ENCODE data around the gene ANKMY1.

Gene ANKMY1

GRCh38 chr2:240467659-240468302 lies 90.0 kb downstream of the ANKMY1 start:
- DNase-seq, result no peak

DNA sequence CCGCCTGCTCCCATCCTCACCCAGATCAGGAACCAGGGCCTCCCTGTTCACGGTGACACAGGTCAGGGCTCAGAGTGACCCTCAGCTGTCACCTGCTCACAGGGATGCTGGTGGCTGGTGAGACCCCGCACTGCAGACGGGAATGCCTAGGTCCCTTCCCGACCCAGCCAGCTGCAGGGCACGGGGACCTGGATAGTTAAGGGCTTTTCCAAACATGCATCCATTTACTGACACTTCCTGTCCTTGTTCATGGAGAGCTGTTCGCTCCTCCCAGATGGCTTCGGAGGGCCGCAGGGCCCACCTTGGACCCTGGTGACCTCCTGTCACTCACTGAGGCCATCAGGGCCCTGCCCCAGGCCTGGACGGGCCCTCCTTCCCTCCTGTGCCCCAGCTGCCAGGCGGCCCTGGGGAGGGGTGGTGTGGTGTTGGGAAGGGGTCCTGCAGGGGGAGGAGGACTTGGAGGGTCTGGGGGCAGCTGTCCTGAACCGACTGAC lies 90.6 kb downstream of the ANKMY1 start:
- DNase-seq, result no peak

GRCh38 chr2:240466579-240467148 lies 91.1 kb downstream of the ANKMY1 start:
- DNase-seq, result no peak

- no peak for DNase-seq
Observed at GRCh38 chr2:240465765-240466578, 91.8 kb downstream of the ANKMY1 start.

GRCh38 chr2:240465268-240465764 lies 92.5 kb downstream of the ANKMY1 start:
- DNase-seq, result no peak

DNA sequence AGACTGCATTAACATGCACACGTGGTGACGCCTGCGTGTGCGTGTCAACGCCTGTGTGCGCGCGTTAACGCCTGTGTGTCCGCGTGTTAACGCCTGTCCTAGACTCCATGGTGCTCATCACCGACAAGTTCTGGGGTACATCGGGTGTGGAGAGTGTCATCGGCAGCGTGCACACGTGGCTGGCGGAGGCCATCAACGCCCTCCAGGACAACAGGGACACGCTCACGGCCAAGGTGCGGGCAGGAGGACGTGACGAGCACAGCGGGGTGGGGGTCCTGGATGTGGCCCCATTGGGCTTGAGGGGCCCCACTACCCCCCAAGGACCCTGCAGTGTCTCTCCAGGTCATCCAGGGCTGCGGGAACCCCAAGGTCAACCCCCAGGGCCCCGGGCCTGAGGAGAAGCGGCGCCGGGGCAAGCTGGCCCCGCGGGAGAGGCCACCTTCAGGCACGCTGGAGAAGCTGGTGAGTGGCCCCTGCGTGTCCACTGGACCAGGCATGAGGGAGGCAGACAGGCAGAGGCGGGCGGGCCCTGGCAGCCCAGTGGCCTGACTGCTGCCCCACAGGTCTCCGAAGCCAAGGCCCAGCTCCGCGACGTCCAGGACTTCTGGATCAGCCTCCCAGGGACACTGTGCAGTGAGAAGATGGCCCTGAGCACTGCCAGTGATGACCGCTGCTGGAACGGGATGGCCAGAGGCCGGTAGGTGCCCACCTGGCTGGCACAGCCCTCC lies 93.1 kb downstream of the ANKMY1 start:
- no peak for DNase-seq

DNA sequence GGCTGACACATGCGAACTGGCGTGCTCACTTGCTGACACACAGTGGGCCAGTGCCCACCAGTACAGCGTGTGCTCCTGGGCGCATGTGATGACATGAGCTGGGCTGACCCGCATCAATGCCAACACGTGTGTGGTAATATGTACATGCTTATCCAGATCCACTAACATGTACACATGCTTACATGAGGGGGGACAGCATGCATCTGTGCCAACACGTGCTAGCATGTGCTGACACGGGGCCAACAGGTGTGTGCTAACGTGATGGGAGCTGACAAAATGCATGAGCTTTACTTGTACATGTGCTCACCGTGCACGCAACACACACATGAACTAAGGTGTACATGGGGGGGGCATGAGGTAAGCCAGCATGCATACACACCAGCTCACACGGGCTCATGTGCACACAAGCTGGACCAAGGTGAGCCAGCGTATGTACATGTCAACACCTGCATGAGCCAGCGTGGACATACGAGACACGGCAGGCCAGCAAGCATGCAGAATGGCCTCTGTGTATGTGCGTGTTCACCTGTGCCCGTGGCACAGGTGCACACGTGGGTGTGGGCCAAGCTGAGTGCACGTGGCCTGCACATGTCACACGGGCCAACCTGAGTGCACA lies 93.8 kb downstream of the ANKMY1 start:
- no peak for DNase-seq

DNA sequence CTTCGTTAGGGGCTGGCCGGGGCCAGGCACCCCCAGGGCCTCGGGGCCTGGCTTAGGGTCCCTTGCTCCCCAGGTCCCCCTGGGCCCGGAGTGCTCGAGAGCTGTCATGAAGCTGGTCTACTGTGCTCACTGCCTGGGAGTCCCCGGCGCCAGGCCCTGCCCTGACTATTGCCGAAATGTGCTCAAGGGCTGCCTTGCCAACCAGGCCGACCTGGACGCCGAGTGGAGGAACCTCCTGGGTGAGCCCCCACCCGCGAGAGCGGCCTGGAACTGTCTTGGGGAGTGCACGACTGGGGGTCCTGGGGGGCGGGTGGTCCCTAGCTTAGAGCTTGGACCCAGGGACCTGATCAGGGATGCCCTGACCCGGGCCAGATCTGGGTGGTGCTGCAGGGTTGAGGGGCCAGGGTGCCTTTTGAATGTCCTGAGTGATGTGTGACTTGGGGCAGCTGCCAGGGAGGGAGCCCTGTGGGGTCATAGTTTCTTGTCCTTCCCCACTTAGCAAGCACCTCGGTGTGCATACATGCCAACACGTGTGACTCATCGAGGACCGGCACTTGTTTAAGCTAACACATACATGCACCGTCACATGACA lies 94.4 kb downstream of the ANKMY1 start:
- no peak for DNase-seq

GRCh38 chr2:240462707-240463273 lies 95.0 kb downstream of the ANKMY1 start:
- DNase-seq, result no peak

DNA sequence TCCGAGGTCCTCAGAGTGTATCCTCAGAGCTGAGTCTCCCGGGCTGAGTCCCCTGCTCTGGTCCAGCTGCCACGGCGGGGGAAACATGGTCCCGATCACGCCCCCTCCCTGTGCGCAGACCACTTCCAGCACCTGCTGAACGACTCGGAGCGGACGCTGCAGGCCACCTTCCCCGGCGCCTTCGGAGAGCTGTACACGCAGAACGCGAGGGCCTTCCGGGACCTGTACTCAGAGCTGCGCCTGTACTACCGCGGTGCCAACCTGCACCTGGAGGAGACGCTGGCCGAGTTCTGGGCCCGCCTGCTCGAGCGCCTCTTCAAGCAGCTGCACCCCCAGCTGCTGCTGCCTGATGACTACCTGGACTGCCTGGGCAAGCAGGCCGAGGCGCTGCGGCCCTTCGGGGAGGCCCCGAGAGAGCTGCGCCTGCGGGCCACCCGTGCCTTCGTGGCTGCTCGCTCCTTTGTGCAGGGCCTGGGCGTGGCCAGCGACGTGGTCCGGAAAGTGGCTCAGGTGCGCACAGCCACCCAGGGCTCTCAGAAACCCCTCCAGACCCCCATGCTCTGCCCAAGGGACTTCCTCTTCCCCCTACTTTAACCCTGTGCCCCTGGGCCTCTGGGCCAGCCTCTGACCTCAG lies 95.6 kb downstream of the ANKMY1 start:
- no peak for DNase-seq

DNA sequence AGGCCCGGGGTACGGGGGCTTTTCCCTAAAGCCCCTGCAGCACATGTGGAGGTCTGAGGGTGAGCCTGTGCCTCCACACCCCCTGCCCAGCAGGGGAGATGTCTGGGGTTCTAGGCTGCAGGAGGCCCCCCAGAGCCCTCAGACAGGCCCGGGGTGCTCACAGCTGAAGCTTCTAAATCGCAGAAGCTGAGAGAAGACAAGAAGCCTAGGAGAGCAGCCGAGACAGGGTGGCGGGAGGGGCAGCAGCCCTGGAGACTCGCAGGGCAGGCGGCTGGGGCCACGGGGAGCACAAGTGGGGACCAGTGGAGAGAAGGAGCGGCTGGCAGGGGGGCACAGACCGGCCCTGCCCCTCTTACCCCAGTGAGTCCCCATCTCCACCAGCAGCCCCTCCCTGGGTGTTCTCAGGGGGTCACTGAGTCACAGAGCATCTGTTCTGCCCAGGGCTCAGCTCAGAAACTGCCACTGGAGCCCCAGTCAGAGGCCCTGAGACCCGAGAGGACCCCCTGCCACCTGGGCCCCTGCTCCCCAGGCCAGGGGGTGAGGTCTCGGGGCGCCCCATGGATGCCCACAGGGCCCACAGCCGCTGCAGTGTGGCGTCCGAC lies 96.2 kb downstream of the ANKMY1 start:
- DNase-seq, result no peak

DNA sequence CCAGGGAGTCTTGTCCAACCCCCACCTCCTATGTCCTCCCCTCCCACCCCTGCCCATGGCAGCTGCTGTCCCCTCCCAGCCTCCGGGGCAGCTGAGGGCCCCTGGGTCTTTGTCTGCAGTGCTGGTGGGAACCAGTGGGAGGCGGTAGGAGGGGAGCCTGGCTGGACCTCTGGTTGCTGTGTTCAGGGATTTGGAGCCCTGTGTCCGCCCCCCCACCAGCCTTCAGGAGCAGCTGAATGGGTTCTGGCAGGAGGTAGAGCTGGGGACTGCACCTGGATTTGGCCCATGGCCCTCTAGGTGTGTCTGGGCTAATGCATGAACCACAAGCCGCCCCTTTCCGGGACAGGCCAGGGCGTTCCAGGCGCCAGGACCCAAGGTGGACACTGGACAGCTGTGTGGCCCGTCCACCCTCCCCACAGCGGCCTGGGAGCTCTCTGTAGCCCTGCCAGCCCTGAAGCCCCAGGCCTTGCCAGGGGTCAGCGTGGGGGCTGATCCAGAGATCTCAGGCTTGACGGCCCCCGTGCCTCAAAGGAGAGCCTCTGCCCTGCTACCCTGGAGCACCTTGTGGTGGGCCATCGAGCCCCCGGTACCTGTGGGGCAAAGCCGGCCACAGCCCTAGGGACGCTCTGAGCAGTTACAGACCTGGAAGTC lies 96.9 kb downstream of the ANKMY1 start:
- DNase-seq, result no peak

GRCh38 chr2:240460253-240460711 lies 97.5 kb downstream of the ANKMY1 start:
- no peak for DNase-seq

DNA sequence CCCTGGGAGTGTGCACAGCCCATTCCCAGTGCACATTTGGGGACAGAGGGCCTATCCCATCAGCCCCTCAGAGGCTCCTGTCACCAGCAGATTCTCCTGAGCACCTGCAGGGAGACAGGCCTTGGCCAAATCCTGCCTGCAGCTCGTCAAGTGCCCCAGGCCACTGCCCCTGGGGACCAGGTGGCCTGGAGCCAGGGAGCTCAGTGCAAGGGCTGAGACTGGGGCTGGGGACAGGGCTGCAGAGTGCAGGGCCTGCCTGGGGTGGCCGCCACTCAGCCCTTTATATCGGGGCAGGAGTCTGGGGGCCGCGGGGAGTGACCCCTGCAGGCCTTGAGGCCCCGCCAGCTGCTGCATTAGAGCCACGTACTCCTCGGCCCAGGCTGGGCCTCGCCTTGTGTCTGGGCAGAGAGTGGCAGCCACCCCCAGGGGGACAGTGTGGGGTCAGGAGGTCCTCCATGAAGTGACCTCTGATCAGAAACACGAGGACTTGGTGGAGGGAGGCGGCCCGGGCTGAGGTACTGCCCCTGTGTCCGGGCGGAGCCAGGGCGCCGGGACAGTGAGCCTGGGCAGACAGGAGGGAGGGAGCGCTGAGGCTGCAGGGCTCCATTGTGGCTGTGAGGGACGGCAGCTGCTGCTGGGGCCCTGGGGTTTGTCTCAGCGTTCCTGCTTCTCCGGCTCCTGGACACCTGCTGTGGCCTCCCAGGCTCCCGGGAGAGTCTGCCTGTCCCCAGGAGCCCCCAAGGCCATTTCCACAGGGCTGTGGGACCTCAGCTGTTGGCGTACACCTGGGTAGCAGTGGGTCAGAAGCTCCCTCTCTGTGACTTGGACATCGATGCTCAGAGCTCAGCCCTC lies 98.2 kb downstream of the ANKMY1 start:
- DNase-seq, result no peak

DNA sequence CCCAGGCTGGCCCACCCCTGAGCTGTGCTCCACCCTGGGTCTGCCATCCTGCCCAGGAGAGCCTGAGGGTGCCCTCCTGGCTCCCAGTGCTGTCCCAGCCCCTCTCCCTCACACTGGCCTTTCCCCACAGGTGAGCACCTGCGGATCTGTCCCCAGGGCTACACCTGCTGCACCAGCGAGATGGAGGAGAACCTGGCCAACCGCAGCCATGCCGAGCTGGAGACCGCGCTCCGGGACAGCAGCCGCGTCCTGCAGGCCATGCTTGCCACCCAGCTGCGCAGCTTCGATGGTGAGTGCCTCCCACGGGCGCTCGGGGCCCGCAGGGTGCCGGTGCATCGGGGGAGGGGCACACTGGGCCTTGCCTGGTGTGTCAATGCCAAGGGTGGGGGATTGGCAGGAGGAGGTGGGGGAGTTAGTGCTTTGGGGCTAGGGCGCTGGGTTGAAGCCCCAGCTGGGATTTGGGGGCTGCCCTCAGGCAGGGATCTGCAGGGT lies 98.8 kb downstream of the ANKMY1 start:
- no peak for DNase-seq

GRCh38 chr2:240458044-240458899 lies 99.5 kb downstream of the ANKMY1 start:
- DNase-seq, result no peak

DNA sequence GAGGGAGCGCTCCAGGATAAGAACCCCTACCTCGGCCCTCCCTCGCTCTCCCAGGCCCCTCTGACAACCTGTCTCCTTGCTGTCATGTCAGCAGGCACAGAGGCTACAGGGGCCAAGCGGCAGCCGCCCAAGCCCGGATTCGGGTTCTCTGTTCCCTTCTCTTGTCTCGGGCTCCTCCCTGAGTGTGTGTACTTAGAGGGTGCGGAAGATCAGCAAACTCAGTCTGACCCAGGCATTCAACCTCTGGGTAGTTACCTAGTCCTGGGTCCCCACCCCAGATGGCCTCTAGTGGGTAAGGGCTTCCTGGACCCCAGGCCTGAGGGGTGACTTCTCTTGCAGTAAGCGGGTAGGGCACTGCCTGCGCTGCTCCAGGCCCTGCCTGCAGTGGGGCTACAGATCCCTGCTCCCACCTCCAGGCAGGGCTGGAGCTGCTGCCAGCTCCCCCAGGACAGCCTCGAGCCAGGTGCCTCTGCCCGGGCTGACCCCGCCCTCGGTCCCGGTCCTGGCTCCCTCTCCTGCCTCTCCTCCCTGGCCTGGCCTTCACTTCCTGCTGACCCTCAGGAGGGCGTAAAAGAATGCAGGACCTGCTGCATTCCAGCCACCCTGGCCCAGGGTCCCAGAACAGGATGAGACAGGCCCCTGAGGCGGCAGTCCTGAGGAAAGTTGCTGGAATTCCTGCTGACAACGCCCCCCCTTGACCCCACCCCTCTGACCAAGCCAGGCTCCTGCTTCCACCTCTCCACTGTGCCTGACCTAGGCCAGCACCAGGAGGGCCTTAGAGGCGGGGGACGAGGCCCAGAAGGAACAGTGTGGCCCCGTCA lies 100.4 kb downstream of the ANKMY1 start:
- DNase-seq, result no peak

All from OCI-M1 (cell line).